PC-3 (cell line): ENCODE results near the gene MTTP. TPM values are rescaled to one million over a fixed set of nuclear protein-coding genes. Genes with fewer than 3 reads are reported as not detected.

Experiments used
- ATAC-seq: fragments of 200-7000 bp; cut with Tn5 transposase; 2 replicates; pipeline ENCODE4 v1.9.1; 2020; ENCODE audit warnings: mild to moderate bottlenecking, moderate library complexity
- BruUV-seq: library from RNA; stranded (reverse); fragments of 400-500 nt; replicated peaks from 2 replicates; lab custom pipeline; 2021; lab: Mats Ljungman, UMichigan
- CTCF ChIA-PET: fragments of 300-600 bp; sonication (Branson Sonifier 250); formaldehyde crosslinking; loops from one replicate; lab custom pipeline; 2022; ENCODE audit warnings: antibody characterized with exemption; lab: Charles Lee
- POLR2A ChIA-PET: fragments of 300-600 bp; sonication (Branson Sonifier 250); formaldehyde crosslinking; loops from one replicate; lab custom pipeline; 2022; ENCODE audit warnings: antibody characterized with exemption; ENCODE audit not compliant: unreplicated experiment; lab: Charles Lee
- DNase-seq: peaks from one replicate; pipeline ENCODE4 v3.0.0-alpha.2; 2015
- H2AFZ ChIP-seq: fragments of 300-600 bp; sonication (generic); 2 replicates; pipeline ENCODE4 v1.6.0; 2016; ENCODE audit warnings: antibody characterized with exemption, low read length
- H3F3A ChIP-seq: fragments of 300-600 bp; sonication (generic); one replicate; pipeline ENCODE4 v1.6.0; 2017; ENCODE audit warnings: antibody characterized with exemption, low read length, control low read depth, mild to moderate bottlenecking; ENCODE audit not compliant: unreplicated experiment
- H3K27ac ChIP-seq: fragments of 300-600 bp; sonication (generic); 2 replicates; pipeline ENCODE4 v1.5.1; 2016; ENCODE audit warnings: mild to moderate bottlenecking, low read length
- H3K27me3 ChIP-seq: fragments of 300-600 bp; sonication (generic); 2 replicates; pipeline ENCODE4 v1.6.1; 2016; ENCODE audit warnings: low read length, mixed read lengths
- H3K36me3 ChIP-seq: fragments of 300-600 bp; sonication (generic); 2 replicates; pipeline ENCODE4 v1.6.1; 2016; ENCODE audit warnings: low read depth, mixed run types, low read length, mixed read lengths
- H3K4me1 ChIP-seq: fragments of 300-600 bp; sonication (generic); 2 replicates; pipeline ENCODE4 v1.5.1; 2016; ENCODE audit warnings: low read length; ENCODE audit not compliant: insufficient read depth
- H3K4me2 ChIP-seq: fragments of 300-600 bp; sonication (generic); 2 replicates; pipeline ENCODE4 v1.6.0; 2016; ENCODE audit warnings: low read length
- H3K4me3 ChIP-seq: fragments of 300-600 bp; sonication (generic); 2 replicates; pipeline ENCODE4 v1.5.1; 2016; ENCODE audit warnings: mild to moderate bottlenecking, low read length, mixed read lengths
- H3K79me2 ChIP-seq: fragments of 300-600 bp; sonication (generic); 2 replicates; pipeline ENCODE4 v1.6.1; 2017; ENCODE audit warnings: low read length, mixed read lengths
- H3K9ac ChIP-seq: fragments of 300-600 bp; sonication (generic); 2 replicates; pipeline ENCODE4 v1.6.0; 2016; ENCODE audit warnings: mild to moderate bottlenecking, low read length
- H3K9me2 ChIP-seq: fragments of 300-600 bp; sonication (generic); replicated peaks from 2 replicates; pipeline ENCODE4 v1.6.1; 2016; ENCODE audit warnings: mixed run types, low read length, mixed read lengths
- H3K9me3 ChIP-seq: fragments of 300-600 bp; sonication (generic); 2 replicates; pipeline ENCODE4 v1.6.1; 2016; ENCODE audit warnings: low read length, mixed read lengths
- H4K20me1 ChIP-seq: fragments of 300-600 bp; sonication (generic); 2 replicates; pipeline ENCODE4 v1.6.1; 2016; ENCODE audit warnings: low read length, mixed read lengths
- EZH2 ChIP-seq: fragments of 300-600 bp; sonication (generic); IDR thresholded peaks from one replicate; pipeline ENCODE4 v1.6.1; 2017; ENCODE audit warnings: antibody characterized with exemption, mild to moderate bottlenecking, low read length; ENCODE audit not compliant: unreplicated experiment
- EZH2phosphoT487 ChIP-seq: fragments of 300-600 bp; sonication (generic); IDR thresholded peaks from 2 replicates; pipeline ENCODE4 v1.6.1; 2018; ENCODE audit warnings: mild to moderate bottlenecking, antibody characterized with exemption, low read length, borderline replicate concordance
- intact Hi-C: fragments of 100-400 bp; cut with micrococcal nuclease; formaldehyde crosslinking; loops from 2 replicates; pipeline ENCODE4 v1.9.0; 2023
- total RNA-seq: library from RNA; depleted of rRNA; stranded (reverse); fragments of >200 nt; gene quantifications from 2 replicates; pipeline ENCODE4 v1.2.3, GENCODE V29; 2014
- TF ChIP-seq, protein P1 (sequence below): fragments of 300-600 bp; sonication (generic); conservative IDR thresholded peaks from 2 replicates; pipeline ENCODE4 v1.5.1; 2017; ENCODE audit warnings: antibody characterized with exemption, low read depth, mild to moderate bottlenecking, low read length

MTTP gene
- total RNA-seq, 1 experiment from 2014 or later = 0.33 TPM

- Histone ChIP-seq H3K27me3 (no peaks in the 10 kb centered on the region), H3K9ac (no peak overlapping the region), H3K4me3 (no peak overlapping the region), H3K79me2 (no peaks in the 10 kb centered on the region), H3F3A (no peaks in the 10 kb centered on the region), H3K4me2 (no peak overlapping the region), H3K4me1 (no peaks in the 10 kb centered on the region), H4K20me1 (no peaks in the 10 kb centered on the region), H2AFZ (no peak overlapping the region), H3K9me2 (no peaks in the 10 kb centered on the region), H3K36me3 (no peaks in the 10 kb centered on the region), H3K9me3 (no peaks in the 10 kb centered on the region), H3K27ac (no peak overlapping the region)
- ChIA-PET CTCF (no interaction called here), POLR2A (no interaction called here)
- DNase-seq (peak; percentile 42), ATAC-seq (no peak)
- intact Hi-C loops = no loop called here
- no peak for TF ChIP-seq EZH2
- BruUV-seq = no TSS peak
Observed at GRCh38 chr4:99617374-99617773, 42.8 kb downstream of the MTTP start.

GRCh38 chr4:99622341-99622740, 47.7 kb downstream of the MTTP start:
- H3K9me3 ChIP-seq = no peaks in the 10 kb centered on the region
- POLR2A ChIA-PET = no interaction called here
- H3K27me3 ChIP-seq = no peaks in the 10 kb centered on the region
- TF ChIP-seq EZH2phosphoT487 (no peak), EZH2 (no peak)
- TF ChIP-seq, protein P1, sequence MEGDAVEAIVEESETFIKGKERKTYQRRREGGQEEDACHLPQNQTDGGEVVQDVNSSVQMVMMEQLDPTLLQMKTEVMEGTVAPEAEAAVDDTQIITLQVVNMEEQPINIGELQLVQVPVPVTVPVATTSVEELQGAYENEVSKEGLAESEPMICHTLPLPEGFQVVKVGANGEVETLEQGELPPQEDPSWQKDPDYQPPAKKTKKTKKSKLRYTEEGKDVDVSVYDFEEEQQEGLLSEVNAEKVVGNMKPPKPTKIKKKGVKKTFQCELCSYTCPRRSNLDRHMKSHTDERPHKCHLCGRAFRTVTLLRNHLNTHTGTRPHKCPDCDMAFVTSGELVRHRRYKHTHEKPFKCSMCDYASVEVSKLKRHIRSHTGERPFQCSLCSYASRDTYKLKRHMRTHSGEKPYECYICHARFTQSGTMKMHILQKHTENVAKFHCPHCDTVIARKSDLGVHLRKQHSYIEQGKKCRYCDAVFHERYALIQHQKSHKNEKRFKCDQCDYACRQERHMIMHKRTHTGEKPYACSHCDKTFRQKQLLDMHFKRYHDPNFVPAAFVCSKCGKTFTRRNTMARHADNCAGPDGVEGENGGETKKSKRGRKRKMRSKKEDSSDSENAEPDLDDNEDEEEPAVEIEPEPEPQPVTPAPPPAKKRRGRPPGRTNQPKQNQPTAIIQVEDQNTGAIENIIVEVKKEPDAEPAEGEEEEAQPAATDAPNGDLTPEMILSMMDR = no peak
- no peaks in the 10 kb centered on the region for H3K4me1 ChIP-seq
- ATAC-seq = no peak
- no peak overlapping the region for H3K27ac ChIP-seq
- no TSS peak for BruUV-seq
- H3K36me3 ChIP-seq = no peaks in the 10 kb centered on the region
- no peak for DNase-seq
- H3K4me3 ChIP-seq = no peak overlapping the region
- H3K9me2 ChIP-seq = no peaks in the 10 kb centered on the region
- intact Hi-C loops = no loop called here
- H4K20me1 ChIP-seq = no peaks in the 10 kb centered on the region
- no peaks in the 10 kb centered on the region for H3K79me2 ChIP-seq
- H3K9ac ChIP-seq = no peak overlapping the region
- no peak overlapping the region for H2AFZ ChIP-seq
- no peaks in the 10 kb centered on the region for H3F3A ChIP-seq
- CTCF ChIA-PET = no interaction called here
- H3K4me2 ChIP-seq = no peak overlapping the region

- TF ChIP-seq EZH2phosphoT487 (no peak), EZH2 (no peak)
- TF ChIP-seq, protein P1 = no peak
- Histone ChIP-seq H3K9ac (no peak overlapping the region), H3K36me3 (no peaks in the 10 kb centered on the region), H3F3A (no peaks in the 10 kb centered on the region), H3K9me3 (no peaks in the 10 kb centered on the region), H4K20me1 (no peaks in the 10 kb centered on the region), H3K27me3 (no peaks in the 10 kb centered on the region), H3K79me2 (no peaks in the 10 kb centered on the region), H2AFZ (no peak overlapping the region), H3K9me2 (no peaks in the 10 kb centered on the region), H3K4me3 (no peak overlapping the region), H3K27ac (no peak overlapping the region), H3K4me1 (no peaks in the 10 kb centered on the region), H3K4me2 (no peak overlapping the region)
- POLR2A ChIA-PET = no interaction called here
- intact Hi-C loops = no loop called here
- CTCF ChIA-PET = no interaction called here
- DNase-seq = no peak
- ATAC-seq = no peak
- BruUV-seq = no TSS peak
Observed at GRCh38 chr4:99624141-99624719, 49.6 kb downstream of the MTTP start.
